Epithelial cell of proximal tubule (primary cell): ENCODE data around the gene DAPK1. TPM values are rescaled to one million over a fixed set of nuclear protein-coding genes. Genes with fewer than 3 reads are reported as not detected.

ENCODE experiments used
- DNase-seq: peaks from one replicate; pipeline ENCODE4 v3.0.0-alpha.2; 2011; ENCODE audit warnings: low read depth
- H3K4me3 ChIP-seq: 2 replicates; pipeline ENCODE4 v1.5.1; 2011; ENCODE audit warnings: low read depth, mild to moderate bottlenecking, low read length
- CTCF ChIP-seq: conservative IDR thresholded peaks from 2 replicates; pipeline ENCODE4 v1.5.1; 2012; ENCODE audit warnings: low read depth, mild to moderate bottlenecking, low read length
- total RNA-seq: library from RNA; depleted of rRNA; stranded (reverse); fragments of >200 nt; gene quantifications from 2 replicates; pipeline ENCODE4 v1.2.3, GENCODE V29; 2015

The DAPK1 gene
- total RNA-seq, 1 donor from 2014 or later, result 46.3 TPM

DNA sequence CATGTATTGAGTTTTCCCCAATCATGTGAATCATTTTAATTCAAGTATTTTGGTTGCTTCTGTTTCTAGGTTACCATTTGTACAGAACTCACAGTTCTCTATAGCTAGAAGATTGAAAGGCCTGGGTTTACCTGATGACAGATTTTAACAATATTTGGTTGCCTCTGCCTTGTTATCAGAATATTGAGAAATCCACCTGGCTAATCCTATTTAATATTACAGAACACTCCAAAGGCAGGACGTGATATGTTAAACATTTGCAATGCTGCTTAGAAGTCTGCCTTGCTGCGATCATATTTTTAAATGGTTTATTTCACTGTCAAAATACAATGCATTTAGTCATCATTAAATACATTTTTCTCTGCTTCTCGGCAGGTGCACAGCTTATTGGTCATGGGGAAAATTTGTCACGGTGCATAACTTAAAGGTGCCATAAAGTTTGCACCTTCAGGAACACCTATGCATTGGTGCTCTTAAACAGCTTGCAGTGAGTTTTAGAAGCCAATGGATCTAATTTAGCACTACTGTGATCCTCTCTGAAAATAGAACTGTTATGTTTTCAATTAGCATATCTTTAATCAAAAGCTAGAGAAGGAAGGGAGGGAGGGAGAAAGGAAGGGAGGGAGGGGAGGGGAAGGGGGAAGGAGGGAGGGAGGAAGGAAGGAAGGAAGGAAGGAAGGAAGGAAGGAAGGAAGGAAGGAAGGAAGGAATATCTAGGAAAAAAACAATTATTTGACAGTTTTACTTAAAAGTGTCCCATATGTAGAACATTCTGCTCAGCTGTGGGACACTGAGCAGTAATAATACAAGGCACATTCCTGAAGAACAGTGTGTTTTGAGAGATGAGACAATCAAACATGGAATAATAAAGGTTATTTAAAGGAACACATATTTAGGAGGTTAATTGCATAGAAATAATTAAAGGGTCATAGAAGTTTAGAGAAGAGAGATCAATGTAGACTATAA is 15.5 kb upstream of the DAPK1 start:
- H3K4me3 ChIP-seq, result no peak overlapping the region
- no peak for TF ChIP-seq CTCF

GRCh38 chr9:87490225-87490624 is 7.4 kb upstream of the DAPK1 start:
- TF ChIP-seq CTCF, result no peak
- no peak for DNase-seq
- H3K4me3 ChIP-seq, result no peak overlapping the region

More for the DNA sequence above, 15.5 kb upstream of the DAPK1 start:
- no peak for DNase-seq

DNA sequence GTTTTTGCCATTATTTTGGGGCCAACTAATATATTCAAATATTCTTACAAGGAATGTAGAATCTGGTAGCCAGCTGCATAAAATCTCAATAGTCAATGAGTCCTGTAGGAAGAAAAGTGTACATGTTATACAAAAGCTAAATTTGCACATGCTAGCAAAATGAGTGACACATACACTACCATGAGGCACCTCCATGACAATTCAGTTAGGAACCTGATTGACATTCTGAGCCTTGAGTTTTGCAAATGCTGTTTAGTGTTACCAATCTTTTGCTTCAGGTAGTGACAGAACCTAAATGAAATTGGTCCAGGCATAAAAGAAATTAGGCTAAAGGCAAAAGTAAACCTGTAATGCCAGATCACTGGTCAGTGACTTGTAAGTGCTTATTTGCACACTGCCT is 6.8 kb upstream of the DAPK1 start:
- TF ChIP-seq CTCF, result no peak
- H3K4me3 ChIP-seq, result no peak overlapping the region
- DNase-seq, result no peak

- no peak for TF ChIP-seq CTCF
- no peak for DNase-seq
- no peak overlapping the region for H3K4me3 ChIP-seq
Measured at GRCh38 chr9:87491523-87491922, 6.1 kb upstream of the DAPK1 start.

DNA sequence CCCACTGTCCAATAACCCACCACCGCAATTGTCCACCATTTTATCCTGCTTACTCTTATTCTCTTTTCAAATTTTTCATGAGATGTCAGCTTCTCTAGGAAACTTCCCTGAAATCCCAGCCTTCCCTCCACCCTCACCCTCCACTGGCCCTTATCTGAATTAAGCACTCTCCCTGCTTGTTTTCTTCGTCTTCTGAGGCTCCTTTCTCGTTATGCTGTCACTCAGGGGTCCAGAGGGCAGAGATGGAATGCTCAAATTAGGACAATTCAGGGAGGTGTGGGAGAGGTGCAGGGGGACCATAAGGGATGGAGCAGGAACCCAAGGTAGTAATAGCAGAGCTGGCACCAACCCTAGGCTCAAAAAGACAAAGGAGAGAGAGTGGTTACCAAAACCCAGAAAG is 5.0 kb upstream of the DAPK1 start:
- DNase-seq, result no peak
- no peak overlapping the region for H3K4me3 ChIP-seq
- no peak for TF ChIP-seq CTCF

GRCh38 chr9:87494970-87495471 is 2.6 kb upstream of the DAPK1 start:
- DNase-seq, result no peak
- TF ChIP-seq CTCF, result no peak
- no peak overlapping the region for H3K4me3 ChIP-seq
